ENCODE measurements around the gene RMND5A. TPM values are rescaled to one million over a fixed set of nuclear protein-coding genes. Genes with fewer than 3 reads are reported as not detected.

The RMND5A gene
- total RNA-seq, 1 donor from 2014 or later = 36.6 TPM

GRCh38 chr2:86753606-86754005 is 33.5 kb downstream of the RMND5A start:
- Mint-ChIP-seq H3K4me3 (ENCODE audit: low read depth) (no peak overlapping the region), H3K27ac (no peak overlapping the region), H3K4me1 (ENCODE audit: low read depth) (peaks cover 11% of the 10 kb centered on the region), H3K9me3 (peaks cover 20% of the 10 kb centered on the region), H3K27me3 (ENCODE audit: low read depth) (no peaks in the 10 kb centered on the region), H3K36me3 (ENCODE audit: low read depth) (peaks cover 80% of the 10 kb centered on the region)
- DNase-seq (ENCODE audit: low spot score) = no peak
- intact Hi-C loops (cut with micrococcal nuclease) = no loop called here

GRCh38 chr2:86758405-86758804 is 38.3 kb downstream of the RMND5A start:
- Mint-ChIP-seq H3K27ac (no peak overlapping the region), H3K36me3 (ENCODE audit: low read depth) (peaks cover 44% of the 10 kb centered on the region), H3K4me3 (ENCODE audit: low read depth) (no peak overlapping the region), H3K4me1 (ENCODE audit: low read depth) (peaks cover 10% of the 10 kb centered on the region), H3K27me3 (ENCODE audit: low read depth) (no peaks in the 10 kb centered on the region), H3K9me3 (no peaks in the 10 kb centered on the region)
- intact Hi-C loops (cut with micrococcal nuclease) = no loop called here
- no peak for DNase-seq (ENCODE audit: low spot score)

GRCh38 chr2:86760371-86760770 is 40.3 kb downstream of the RMND5A start:
- intact Hi-C loops (cut with micrococcal nuclease) = no loop called here
- Mint-ChIP-seq H3K36me3 (ENCODE audit: low read depth) (peaks cover 38% of the 10 kb centered on the region), H3K4me3 (ENCODE audit: low read depth) (no peak overlapping the region), H3K27ac (peak overlapping the region; percentile 57), H3K4me1 (ENCODE audit: low read depth) (peaks cover 16% of the 10 kb centered on the region), H3K27me3 (ENCODE audit: low read depth) (no peaks in the 10 kb centered on the region), H3K9me3 (no peaks in the 10 kb centered on the region)
- no peak for DNase-seq (ENCODE audit: low spot score)

GRCh38 chr2:86764661-86765309 is 44.7 kb downstream of the RMND5A start:
- Mint-ChIP-seq H3K36me3 (ENCODE audit: low read depth) (peaks cover 35% of the 10 kb centered on the region), H3K27ac (peak overlapping the region; percentile 9), H3K4me3 (ENCODE audit: low read depth) (no peak overlapping the region), H3K27me3 (ENCODE audit: low read depth) (no peaks in the 10 kb centered on the region), H3K4me1 (ENCODE audit: low read depth) (peaks cover 12% of the 10 kb centered on the region), H3K9me3 (no peaks in the 10 kb centered on the region)
- no peak for DNase-seq (ENCODE audit: low spot score)
- intact Hi-C loops (cut with micrococcal nuclease) = loop anchor here (1.0 kb wide), 1 partner anchor 43 kb away; no protein-coding TSS in a partner anchor

- no peak overlapping the region for H3K27ac Mint-ChIP-seq
- H3K4me1 Mint-ChIP-seq (ENCODE audit: low read depth) = peaks cover 11% of the 10 kb centered on the region
- peaks cover 39% of the 10 kb centered on the region for H3K36me3 Mint-ChIP-seq (ENCODE audit: low read depth)
- H3K27me3 Mint-ChIP-seq (ENCODE audit: low read depth) = no peaks in the 10 kb centered on the region
- DNase-seq (ENCODE audit: low spot score) = no peak
- no peaks in the 10 kb centered on the region for H3K9me3 Mint-ChIP-seq
- no peak overlapping the region for H3K4me3 Mint-ChIP-seq (ENCODE audit: low read depth)
- intact Hi-C loops (cut with micrococcal nuclease) = no loop called here
These were observed 45.2 kb downstream of the RMND5A start for GRCh38 chr2:86765310-86765695.

GRCh38 chr2:86768189-86768949 is 48.3 kb downstream of the RMND5A start:
- H3K4me3 Mint-ChIP-seq (ENCODE audit: low read depth) = no peak overlapping the region
- intact Hi-C loops (cut with micrococcal nuclease) = no loop called here
- no peaks in the 10 kb centered on the region for H3K9me3 Mint-ChIP-seq
- no peaks in the 10 kb centered on the region for H3K27me3 Mint-ChIP-seq (ENCODE audit: low read depth)
- peaks cover 60% of the 10 kb centered on the region for H3K36me3 Mint-ChIP-seq (ENCODE audit: low read depth)
- DNase-seq (ENCODE audit: low spot score) = no peak
- no peak overlapping the region for H3K27ac Mint-ChIP-seq
- H3K4me1 Mint-ChIP-seq (ENCODE audit: low read depth) = peaks cover 6% of the 10 kb centered on the region

- no peak overlapping the region for H3K4me3 Mint-ChIP-seq (ENCODE audit: low read depth)
- H3K27me3 Mint-ChIP-seq (ENCODE audit: low read depth) = no peaks in the 10 kb centered on the region
- DNase-seq (ENCODE audit: low spot score) = no peak
- no peak overlapping the region for H3K27ac Mint-ChIP-seq
- intact Hi-C loops (cut with micrococcal nuclease) = no loop called here
- H3K36me3 Mint-ChIP-seq (ENCODE audit: low read depth) = peaks cover 67% of the 10 kb centered on the region
- peaks cover 1% of the 10 kb centered on the region for H3K4me1 Mint-ChIP-seq (ENCODE audit: low read depth)
- H3K9me3 Mint-ChIP-seq = no peaks in the 10 kb centered on the region
These were observed 49.7 kb downstream of the RMND5A start for GRCh38 chr2:86769838-86770237.

GRCh38 chr2:86770816-86771301 is 50.8 kb downstream of the RMND5A start:
- Mint-ChIP-seq H3K4me3 (ENCODE audit: low read depth) (no peak overlapping the region), H3K9me3 (no peaks in the 10 kb centered on the region), H3K36me3 (ENCODE audit: low read depth) (peaks cover 63% of the 10 kb centered on the region), H3K4me1 (ENCODE audit: low read depth) (no peaks in the 10 kb centered on the region), H3K27me3 (ENCODE audit: low read depth) (no peaks in the 10 kb centered on the region), H3K27ac (no peak overlapping the region)
- DNase-seq (ENCODE audit: low spot score) = no peak
- intact Hi-C loops (cut with micrococcal nuclease) = no loop called here

- no peak for DNase-seq (ENCODE audit: low spot score)
- Mint-ChIP-seq H3K27me3 (ENCODE audit: low read depth) (no peaks in the 10 kb centered on the region), H3K4me1 (ENCODE audit: low read depth) (no peaks in the 10 kb centered on the region), H3K27ac (no peak overlapping the region), H3K36me3 (ENCODE audit: low read depth) (peaks cover 55% of the 10 kb centered on the region), H3K9me3 (no peaks in the 10 kb centered on the region), H3K4me3 (ENCODE audit: low read depth) (no peak overlapping the region)
- intact Hi-C loops (cut with micrococcal nuclease) = no loop called here
These were observed 52.5 kb downstream of the RMND5A start for GRCh38 chr2:86772611-86773010.

- intact Hi-C loops (cut with micrococcal nuclease) = no loop called here
- no peak overlapping the region for H3K4me3 Mint-ChIP-seq (ENCODE audit: low read depth)
- peaks cover 47% of the 10 kb centered on the region for H3K36me3 Mint-ChIP-seq (ENCODE audit: low read depth)
- H3K4me1 Mint-ChIP-seq (ENCODE audit: low read depth) = no peaks in the 10 kb centered on the region
- H3K27me3 Mint-ChIP-seq (ENCODE audit: low read depth) = no peaks in the 10 kb centered on the region
- H3K9me3 Mint-ChIP-seq = no peaks in the 10 kb centered on the region
- no peak for DNase-seq (ENCODE audit: low spot score)
- no peak overlapping the region for H3K27ac Mint-ChIP-seq
These were observed 54.8 kb downstream of the RMND5A start for GRCh38 chr2:86774862-86775261.

- no peak for DNase-seq (ENCODE audit: low spot score)
- no peak overlapping the region for H3K27ac Mint-ChIP-seq
- no peaks in the 10 kb centered on the region for H3K4me1 Mint-ChIP-seq (ENCODE audit: low read depth)
- peaks cover 42% of the 10 kb centered on the region for H3K36me3 Mint-ChIP-seq (ENCODE audit: low read depth)
- H3K27me3 Mint-ChIP-seq (ENCODE audit: low read depth) = no peaks in the 10 kb centered on the region
- intact Hi-C loops (cut with micrococcal nuclease) = no loop called here
- H3K4me3 Mint-ChIP-seq (ENCODE audit: low read depth) = no peak overlapping the region
- no peaks in the 10 kb centered on the region for H3K9me3 Mint-ChIP-seq
These were observed 55.2 kb downstream of the RMND5A start for GRCh38 chr2:86775338-86775737.

- no peak for DNase-seq (ENCODE audit: low spot score)
- intact Hi-C loops (cut with micrococcal nuclease) = no loop called here
- Mint-ChIP-seq H3K4me3 (ENCODE audit: low read depth) (no peak overlapping the region), H3K4me1 (ENCODE audit: low read depth) (no peaks in the 10 kb centered on the region), H3K27me3 (ENCODE audit: low read depth) (no peaks in the 10 kb centered on the region), H3K9me3 (no peaks in the 10 kb centered on the region), H3K36me3 (ENCODE audit: low read depth) (peaks cover 30% of the 10 kb centered on the region), H3K27ac (no peak overlapping the region)
These were observed 56.4 kb downstream of the RMND5A start for GRCh38 chr2:86776532-86776931.

- DNase-seq (ENCODE audit: low spot score) = no peak
- Mint-ChIP-seq H3K4me1 (ENCODE audit: low read depth) (no peaks in the 10 kb centered on the region), H3K36me3 (ENCODE audit: low read depth) (peaks cover 11% of the 10 kb centered on the region), H3K9me3 (no peaks in the 10 kb centered on the region), H3K27ac (no peak overlapping the region), H3K27me3 (ENCODE audit: low read depth) (no peaks in the 10 kb centered on the region), H3K4me3 (ENCODE audit: low read depth) (no peak overlapping the region)
- intact Hi-C loops (cut with micrococcal nuclease) = no loop called here
These were observed 58.9 kb downstream of the RMND5A start for GRCh38 chr2:86778957-86779356.
